Subcutaneous abdominal adipose tissue (tissue), 5 donors: ENCODE data around the gene DIMT1.

ENCODE experiments used
- H3K27ac ChIP-seq: one replicate; pipeline ENCODE4 v1.7.0; 2013; ENCODE audit warnings: low read depth, mild to moderate bottlenecking, inconsistent platforms, low read length, moderate library complexity
- H3K27me3 ChIP-seq, 5 donors: one replicate each; pipeline ENCODE4 v1.7.0; 2013; ENCODE audit warnings: low read length in 5 of 5, inconsistent platforms in 1 of 5; ENCODE audit not compliant: control insufficient read depth in 5 of 5, insufficient read depth in 4 of 5
- H3K36me3 ChIP-seq, 5 donors: one replicate each; pipeline ENCODE4 v1.7.0; 2013; ENCODE audit warnings: low read length in 5 of 5; ENCODE audit not compliant: control insufficient read depth in 5 of 5, insufficient read depth in 5 of 5
- H3K4me1 ChIP-seq, 5 donors: one replicate each; pipeline ENCODE4 v1.7.0; 2013; ENCODE audit warnings: low read length in 5 of 5, mild to moderate bottlenecking in 3 of 5, moderate library complexity in 1 of 5; ENCODE audit not compliant: control insufficient read depth in 5 of 5, insufficient read depth in 5 of 5
- H3K4me3 ChIP-seq, 5 donors: one replicate each; pipeline ENCODE4 v1.7.0; 2013; ENCODE audit warnings: low read length in 5 of 5, low read depth in 1 of 5
- H3K9ac ChIP-seq, 5 donors: one replicate each; pipeline ENCODE4 v1.7.0; 2013; ENCODE audit warnings: low read length in 5 of 5, mild to moderate bottlenecking in 4 of 5, moderate library complexity in 3 of 5
- H3K9me3 ChIP-seq, 5 donors: one replicate each; pipeline ENCODE4 v1.7.0; 2013; ENCODE audit warnings: low read length in 5 of 5; ENCODE audit not compliant: control insufficient read depth in 5 of 5
- donor health status: healthy.
- donor health status: healthy.
- donor health status: healthy.
- donor health status: healthy.
- donor health status: healthy.

The DIMT1 gene

GRCh38 chr5:62373382-62373781 is 30.3 kb downstream of the DIMT1 start:
- Histone ChIP-seq H3K36me3 (peaks cover 18 to 44% (median 34%) of the 10 kb centered on the region in 5 donors), H3K4me3 (no peak overlapping the region), H3K4me1 (peaks cover 0 to 3% (median 0%) of the 10 kb centered on the region in 5 donors), H3K9me3 (no peaks in the 10 kb centered on the region), H3K27ac (no peak overlapping the region), H3K9ac (no peak overlapping the region), H3K27me3 (no peaks in the 10 kb centered on the region)

- Histone ChIP-seq H3K9me3 (no peaks in the 10 kb centered on the region), H3K4me1 (peaks cover 0 to 3% (median 0%) of the 10 kb centered on the region in 5 donors), H3K9ac (no peak overlapping the region), H3K4me3 (no peak overlapping the region), H3K36me3 (peaks cover 13 to 36% (median 26%) of the 10 kb centered on the region in 5 donors), H3K27me3 (no peaks in the 10 kb centered on the region), H3K27ac (no peak overlapping the region)
These were observed 31.1 kb downstream of the DIMT1 start for GRCh38 chr5:62372600-62372999.

GRCh38 chr5:62371409-62371808 is 32.3 kb downstream of the DIMT1 start:
- peaks cover 0 to 3% (median 0%) of the 10 kb centered on the region in 5 donors for H3K4me1 ChIP-seq
- H3K27me3 ChIP-seq = no peaks in the 10 kb centered on the region
- no peak overlapping the region for H3K27ac ChIP-seq
- no peaks in the 10 kb centered on the region for H3K9me3 ChIP-seq
- H3K36me3 ChIP-seq = peaks cover 13 to 31% (median 23%) of the 10 kb centered on the region in 5 donors
- no peak overlapping the region for H3K4me3 ChIP-seq
- H3K9ac ChIP-seq = no peak overlapping the region

- Histone ChIP-seq H3K27ac (no peak overlapping the region), H3K9ac (no peak overlapping the region), H3K4me3 (no peak overlapping the region), H3K36me3 (peaks cover 17 to 31% (median 28%) of the 10 kb centered on the region in 5 donors), H3K27me3 (no peaks in the 10 kb centered on the region), H3K4me1 (no peaks in the 10 kb centered on the region), H3K9me3 (no peaks in the 10 kb centered on the region)
These were observed 34.7 kb downstream of the DIMT1 start for GRCh38 chr5:62369039-62369438.

GRCh38 chr5:62362701-62363100 is 41.0 kb downstream of the DIMT1 start:
- Histone ChIP-seq H3K4me1 (no peaks in the 10 kb centered on the region), H3K9me3 (no peaks in the 10 kb centered on the region), H3K36me3 (peaks cover 24 to 43% (median 33%) of the 10 kb centered on the region in 5 donors), H3K4me3 (no peak overlapping the region), H3K9ac (no peak overlapping the region), H3K27me3 (no peaks in the 10 kb centered on the region), H3K27ac (no peak overlapping the region)

- Histone ChIP-seq H3K9me3 (no peaks in the 10 kb centered on the region), H3K4me1 (no peaks in the 10 kb centered on the region), H3K27me3 (no peaks in the 10 kb centered on the region), H3K36me3 (peaks cover 8 to 32% (median 28%) of the 10 kb centered on the region in 5 donors), H3K9ac (no peak overlapping the region), H3K27ac (no peak overlapping the region), H3K4me3 (no peak overlapping the region)
These were observed 49.5 kb downstream of the DIMT1 start for GRCh38 chr5:62354028-62354874.

GRCh38 chr5:62348723-62349481 is 54.8 kb downstream of the DIMT1 start:
- no peaks in the 10 kb centered on the region for H3K27me3 ChIP-seq
- H3K36me3 ChIP-seq = peaks cover 7 to 19% (median 15%) of the 10 kb centered on the region in 5 donors
- no peaks in the 10 kb centered on the region for H3K4me1 ChIP-seq
- H3K9me3 ChIP-seq = no peaks in the 10 kb centered on the region
- no peak overlapping the region for H3K27ac ChIP-seq
- no peak overlapping the region for H3K4me3 ChIP-seq
- H3K9ac ChIP-seq = no peak overlapping the region

GRCh38 chr5:62347928-62348327 is 55.8 kb downstream of the DIMT1 start:
- peaks cover 5 to 15% (median 11%) of the 10 kb centered on the region in 5 donors for H3K36me3 ChIP-seq
- no peak overlapping the region for H3K4me3 ChIP-seq
- no peak overlapping the region for H3K9ac ChIP-seq
- H3K27ac ChIP-seq = no peak overlapping the region
- H3K27me3 ChIP-seq = no peaks in the 10 kb centered on the region
- H3K9me3 ChIP-seq = no peaks in the 10 kb centered on the region
- H3K4me1 ChIP-seq = no peaks in the 10 kb centered on the region

GRCh38 chr5:62346748-62347147 is 57.0 kb downstream of the DIMT1 start:
- Histone ChIP-seq H3K36me3 (peaks cover 0 to 10% (median 7%) of the 10 kb centered on the region in 5 donors), H3K9me3 (no peaks in the 10 kb centered on the region), H3K9ac (no peak overlapping the region)

GRCh38 chr5:62343428-62343827 is 60.3 kb downstream of the DIMT1 start:
- Histone ChIP-seq H3K27me3 (no peaks in the 10 kb centered on the region), H3K9ac (no peak overlapping the region), H3K9me3 (no peaks in the 10 kb centered on the region), H3K36me3 (peaks cover 0 to 5% (median 2%) of the 10 kb centered on the region in 5 donors), H3K4me3 (no peak overlapping the region), H3K4me1 (no peaks in the 10 kb centered on the region), H3K27ac (no peak overlapping the region)

More at GRCh38 chr5:62346748-62347147, 57.0 kb downstream of the DIMT1 start:
- H3K4me1 ChIP-seq = no peaks in the 10 kb centered on the region
- no peak overlapping the region for H3K4me3 ChIP-seq
- no peaks in the 10 kb centered on the region for H3K27me3 ChIP-seq
- no peak overlapping the region for H3K27ac ChIP-seq
